ENCODE data around the gene TNFSF8.

- TF ChIP-seq CTCF (IDR thresholded peaks at IDR 0.05; ENCODE audit: extremely low read depth in 1 of 2, insufficient read depth in 1 of 2, low read depth in 1 of 2, low read length in 2 of 2) (no peak), POLR2A (IDR thresholded peaks at IDR 0.05; ENCODE audit: low read depth, low read length) (no peak), POLR2AphosphoS5 (IDR thresholded peaks at IDR 0.05; ENCODE audit: insufficient read depth, low read depth, low read length) (no peak), EZH2 (IDR thresholded peaks at IDR 0.05; ENCODE audit: borderline replicate concordance, low read depth, low read length, severe bottlenecking) (no peak)
These were observed 35.2 kb upstream of the TNFSF8 start for GRCh38 chr9:114965564-114965963.
